Activated naive CD4-positive, alpha-beta T cell treated with anti-CD3 and anti-CD28 coated beads, Interleukin-2, amount 10 ng/mL, durations not matched to agents 5 hours and 36 hours (primary cell): Measurements from ENCODE around the gene ZNF554. TPM values are rescaled to one million over a fixed set of nuclear protein-coding genes. Genes with fewer than 3 reads are reported as not detected.

Source experiments
- total RNA-seq, 2 experiments: library from RNA; stranded (reverse); gene quantifications; one replicate each; pipeline ENCODE4 v1.2.3, GENCODE V29; 2021

ZNF554 gene
- 1 to 10 TPM; 3.3 to 3.8 TPM for total RNA-seq

GRCh38 chr19:2819540-2820111 is at the start of gene ZNF554:
TSS of gene ZNF554 (plus strand) at chr19:2819868. CDS start at chr19:2820072, 204 bp downstream.

GRCh38 chr19:2782936-2783780 is 36.5 kb upstream of the ZNF554 start, which contains the start of gene SGTA:
TSS of gene SGTA (minus strand) at chr19:2783273. CDS start at chr19:2769068, 14,205 bp downstream.

DNA sequence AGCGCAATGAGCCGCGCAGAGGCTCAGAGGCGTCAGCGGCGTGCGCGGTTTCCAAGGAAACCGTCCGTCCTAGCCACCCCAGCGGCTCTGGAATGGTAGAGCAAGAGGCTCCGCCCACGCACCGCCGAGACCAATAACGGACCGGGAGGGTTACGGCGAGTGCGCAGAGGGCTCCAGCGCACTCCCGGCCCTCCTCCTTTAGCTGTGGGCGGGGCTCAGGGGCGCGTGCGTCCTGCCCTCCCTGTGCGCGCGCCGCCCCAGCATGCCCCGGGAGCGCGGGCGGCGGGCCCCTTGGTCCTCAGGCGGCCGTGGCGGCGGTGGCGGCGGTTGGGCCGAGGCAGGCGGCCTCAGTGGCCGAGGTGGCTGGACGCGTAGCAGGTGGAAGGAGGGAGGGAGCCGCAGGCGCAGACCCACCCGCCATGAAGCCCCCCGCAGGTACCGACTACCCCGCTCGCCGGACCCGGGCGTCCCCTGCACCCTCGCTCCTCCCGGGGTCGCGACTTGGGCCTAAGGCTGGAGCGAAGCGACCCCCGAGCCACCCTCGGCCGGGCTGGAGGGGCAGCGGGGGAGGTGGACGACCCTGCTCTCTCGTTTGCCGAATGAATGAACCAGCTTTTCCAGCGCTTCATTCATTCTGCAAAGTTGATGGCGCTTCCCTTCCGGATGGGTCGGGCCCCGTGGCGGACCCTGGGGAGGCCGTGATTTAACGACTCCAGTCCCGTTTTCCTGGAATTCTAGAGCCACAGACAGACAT is 34.2 kb upstream of the ZNF554 start, which contains the start of gene THOP1:
TSS of gene THOP1 (plus strand) at position 260 of the 754 bp plus-strand sequence. CDS start at position 420, 160 bp downstream.

GRCh38 chr19:2840794-2841791 is 21.4 kb downstream of the ZNF554 start, which contains the start of gene ZNF555:
TSS of gene ZNF555 (plus strand) at chr19:2841475. CDS start at chr19:2841573, 98 bp downstream.

DNA sequence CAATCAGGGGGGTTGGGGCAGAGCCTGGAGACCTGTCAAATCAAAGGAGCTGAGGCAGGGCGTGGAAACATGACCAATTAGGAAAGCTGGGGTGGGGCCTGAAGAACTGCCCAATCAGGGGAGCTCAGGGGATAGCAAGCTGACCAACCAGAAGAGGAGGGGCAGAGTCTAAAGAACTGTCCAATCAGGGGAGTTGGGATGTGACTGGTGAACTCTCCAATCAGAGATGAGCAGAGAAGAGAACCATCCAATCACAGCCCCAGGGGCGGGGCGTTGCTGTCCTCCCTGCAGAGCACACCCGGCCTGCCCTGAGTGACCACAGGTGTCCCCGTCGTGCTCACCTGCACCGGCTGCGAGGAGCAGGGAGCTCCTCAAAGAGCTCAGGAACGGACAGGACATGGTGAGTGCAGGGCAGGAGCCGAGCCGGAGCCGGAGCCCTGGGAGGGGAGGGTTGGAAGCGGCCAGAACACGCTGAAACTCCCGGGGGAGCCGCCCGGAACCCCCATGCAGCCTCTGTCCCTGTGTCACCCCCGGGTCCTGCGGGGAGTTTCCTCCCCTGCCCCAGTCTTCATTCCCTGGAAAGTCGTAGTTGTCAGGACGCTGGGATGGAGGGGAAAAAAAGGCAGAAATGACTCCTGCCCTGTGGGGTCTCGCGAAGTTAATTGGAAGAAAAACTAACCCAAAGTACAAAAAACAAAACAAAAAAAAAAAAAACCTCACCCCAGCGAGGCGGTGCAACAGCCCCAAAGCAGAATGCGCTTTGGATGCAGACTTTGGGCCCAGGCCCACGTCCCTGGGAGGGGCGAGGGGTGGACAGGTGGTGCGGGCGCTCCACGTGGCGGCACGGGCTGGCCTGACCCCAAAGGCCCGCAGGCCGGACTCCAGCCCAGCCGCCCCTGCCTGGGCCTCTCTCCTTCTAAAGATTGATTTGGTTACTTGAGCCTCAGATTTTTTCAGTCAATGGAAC is 47.6 kb downstream of the ZNF554 start, which contains the start of gene ZNF556:
TSS of gene ZNF556 (plus strand) at position 311 of the 967 bp plus-strand sequence. CDS start at position 398, 87 bp downstream.

Other genes starting within 250 kb of the ZNF554 start
- gene GNG7, start 117.2 kb upstream of the ZNF554 start, total RNA-seq, result under 1 TPM; 0.68 to 0.72 TPM
- gene DIRAS1, start 98.5 kb upstream of the ZNF554 start, total RNA-seq, result not detected
- gene SLC39A3, start 79.9 kb upstream of the ZNF554 start, total RNA-seq, result 10 to 100 TPM; 18.5 to 21.5 TPM
- 10 to 100 TPM; 37.6 to 37.8 TPM for gene SGTA, start 36.6 kb upstream of the ZNF554 start, total RNA-seq
- gene THOP1, start 34.4 kb upstream of the ZNF554 start, total RNA-seq, result 10 to 100 TPM; 62.0 to 66.6 TPM
- gene ZNF555, start 21.6 kb downstream of the ZNF554 start, total RNA-seq, result 1 to 10 TPM; 3.9 to 4.3 TPM
- gene ZNF556, start 47.5 kb downstream of the ZNF554 start, total RNA-seq, result not detected
- gene ZNF57, start 81.1 kb downstream of the ZNF554 start, total RNA-seq, result 1 to 10 TPM; 3.5 to 3.8 TPM
- 1 to 10 TPM; 3.8 to 4.3 TPM for gene ZNF77, start 125.1 kb downstream of the ZNF554 start, total RNA-seq
- gene TLE6, start 157.7 kb downstream of the ZNF554 start, total RNA-seq, result 1 to 10 TPM; 1.2 to 2.1 TPM
- 1 to 10 TPM; 1.1 to 1.9 TPM for gene TLE2, start 209.4 kb downstream of the ZNF554 start, total RNA-seq
- 100 to 1,000 TPM; 817 to 819 TPM for gene TLE5, start 242.6 kb downstream of the ZNF554 start, total RNA-seq